Right lobe of liver (tissue), 4 donors: Measurements from ENCODE around the gene GRAMD2A.

Experiments
- CTCF ChIP-seq, 4 donors: fragments of 200-600 bp in 3 of 4; fragments of 450-650 bp in 1 of 4; IDR thresholded peaks; one replicate each; pipeline versions ENCODE4 v1.5.1 to v1.8.0; 2016 to 2022; ENCODE audit warnings: antibody characterized with exemption in 4 of 4, mild to moderate bottlenecking in 2 of 4
- POLR2A ChIP-seq: fragments of 450-650 bp; IDR thresholded peaks from one replicate; pipeline ENCODE4 v1.6.1; 2017; ENCODE audit warnings: antibody characterized with exemption, mild to moderate bottlenecking
- donor health status: DM: no; HTN: no; CAD: no.
- donor health status: DM: no; HTN: no; CAD: no.
- donor health status: DM: no; HTN: yes; CAD: no.

- TF ChIP-seq CTCF (IDR thresholded peaks at IDR 0.05): no peak
- no peak for TF ChIP-seq POLR2A
These were observed 16.7 kb downstream of the GRAMD2A start for GRCh38 chr15:72180761-72181324.
